Type B pancreatic cell (in vitro differentiated cells): ENCODE results near the gene HRAS. TPM values are rescaled to one million over a fixed set of nuclear protein-coding genes. Genes with fewer than 3 reads are reported as not detected.

Experiments
- DNase-seq: peaks from one replicate; pipeline ENCODE4 v3.0.0; 2021; ENCODE audit warnings: mixed read lengths; ENCODE audit not compliant: unreplicated experiment; ENCODE audit errors: extremely low spot score
- H3K27ac Mint-ChIP-seq: 2 replicates; pipeline ENCODE4 v1.8.0; 2021; ENCODE audit warnings: mild to moderate bottlenecking, mixed read lengths
- H3K27me3 Mint-ChIP-seq: 2 replicates; pipeline ENCODE4 v1.8.0; 2021; ENCODE audit warnings: mixed read lengths
- H3K36me3 Mint-ChIP-seq: 2 replicates; pipeline ENCODE4 v1.8.0; 2021; ENCODE audit warnings: mixed read lengths
- H3K4me1 Mint-ChIP-seq: one replicate; pipeline ENCODE4 v1.8.0; 2021; ENCODE audit warnings: mixed read lengths; ENCODE audit not compliant: unreplicated experiment
- H3K4me3 Mint-ChIP-seq: 2 replicates; pipeline ENCODE4 v1.8.0; 2021; ENCODE audit warnings: mild to moderate bottlenecking, mixed read lengths
- H3K9me3 Mint-ChIP-seq: 2 replicates; pipeline ENCODE4 v1.8.0; 2021; ENCODE audit warnings: mixed read lengths
- CTCF ChIP-seq: fragments of 200-600 bp; sonication (generic); conservative IDR thresholded peaks from 2 replicates; pipeline ENCODE4 v1.5.0; 2021; ENCODE audit warnings: antibody characterized with exemption, mild to moderate bottlenecking
- long read RNA-seq: library from polyadenylated mRNA; unstranded; transcript quantifications from one replicate; pipeline ENCODE4 v2.0.0, GENCODE V29; 2020
- total RNA-seq: library from RNA; stranded (reverse); gene quantifications from 2 replicates; pipeline ENCODE4 v1.2.1, GENCODE V29; 2021; ENCODE audit warnings: low replicate concordance

The HRAS gene
- total RNA-seq: 54.6 and 63.1 TPM in 2 replicates
- long read RNA-seq, partial matches to known transcripts: 1 of 4 reads
- long read RNA-seq, other reads (novel, unspliced or antisense): 1 of 4 reads

GRCh38 chr11:535519-536454 lies at the start of gene HRAS:
Gene HRAS (minus strand): TSS chr11:535576.
- DNase-seq: peak; percentile 98
- Mint-ChIP-seq H3K36me3 (no peaks in the 10 kb centered on the region), H3K27me3 (peaks cover 18% of the 10 kb centered on the region), H3K4me3 (peak within 1 kb of the TSS; percentile 93), H3K4me1 (no peaks in the 10 kb centered on the region), H3K9me3 (no peaks in the 10 kb centered on the region), H3K27ac (peak within 1 kb of the TSS; percentile 86)
- no peak for TF ChIP-seq CTCF

GRCh38 chr11:584287-584686 lies 48.9 kb upstream of the HRAS start:
- H3K4me3 Mint-ChIP-seq: no peak overlapping the region
- no peaks in the 10 kb centered on the region for H3K27me3 Mint-ChIP-seq
- H3K27ac Mint-ChIP-seq: no peak overlapping the region
- no peaks in the 10 kb centered on the region for H3K9me3 Mint-ChIP-seq
- H3K36me3 Mint-ChIP-seq: peaks cover 5% of the 10 kb centered on the region
- peaks cover 9% of the 10 kb centered on the region for H3K4me1 Mint-ChIP-seq
- no peak for TF ChIP-seq CTCF
- no peak for DNase-seq

GRCh38 chr11:581752-582151 lies 46.4 kb upstream of the HRAS start:
- H3K9me3 Mint-ChIP-seq: no peaks in the 10 kb centered on the region
- no peak overlapping the region for H3K4me3 Mint-ChIP-seq
- no peaks in the 10 kb centered on the region for H3K27me3 Mint-ChIP-seq
- DNase-seq: no peak
- no peak overlapping the region for H3K27ac Mint-ChIP-seq
- peaks cover 9% of the 10 kb centered on the region for H3K4me1 Mint-ChIP-seq
- H3K36me3 Mint-ChIP-seq: peaks cover 3% of the 10 kb centered on the region
- no peak for TF ChIP-seq CTCF

- Mint-ChIP-seq H3K27ac (peak overlapping the region; percentile 39), H3K36me3 (peaks cover 3% of the 10 kb centered on the region), H3K4me1 (peaks cover 9% of the 10 kb centered on the region), H3K4me3 (peak overlapping the region; percentile 38), H3K9me3 (no peaks in the 10 kb centered on the region), H3K27me3 (no peaks in the 10 kb centered on the region)
- no peak for TF ChIP-seq CTCF
- no peak for DNase-seq
These were observed 46.0 kb upstream of the HRAS start for GRCh38 chr11:581342-581741.

- TF ChIP-seq CTCF: no peak
- Mint-ChIP-seq H3K4me1 (peaks cover 11% of the 10 kb centered on the region), H3K36me3 (peaks cover 3% of the 10 kb centered on the region), H3K4me3 (peak overlapping the region; percentile 73), H3K9me3 (no peaks in the 10 kb centered on the region), H3K27ac (peak overlapping the region; percentile 65), H3K27me3 (peaks cover 2% of the 10 kb centered on the region)
- DNase-seq: no peak
These were observed 44.6 kb upstream of the HRAS start for GRCh38 chr11:579830-580601.
